ENCODE measurements around the gene DNAJB14. TPM values are rescaled to one million over a fixed set of nuclear protein-coding genes. Genes with fewer than 3 reads are reported as not detected.

Gene DNAJB14
- total RNA-seq, 1 donor from 2014 or later: 15.1 TPM

DNA sequence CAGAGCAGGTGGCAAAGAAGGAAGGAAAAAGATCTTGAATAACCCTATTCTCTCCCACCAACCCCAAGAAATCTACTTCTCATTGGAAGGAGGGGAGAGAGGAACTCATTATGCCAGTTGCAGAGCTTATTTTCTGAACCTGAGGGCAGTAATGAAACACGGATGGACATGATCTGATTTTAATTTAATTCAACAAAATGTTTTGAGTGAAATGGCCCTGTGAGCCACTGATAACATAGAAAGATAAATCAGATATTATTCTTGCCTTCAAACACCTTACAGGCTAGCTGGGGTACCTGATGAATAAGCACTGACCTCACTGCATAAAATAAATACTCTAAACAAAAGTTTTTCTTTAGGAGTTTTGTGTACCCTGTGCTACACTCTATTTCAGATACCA is 99.5 kb downstream of the DNAJB14 start:
- TF ChIP-seq, protein P1, sequence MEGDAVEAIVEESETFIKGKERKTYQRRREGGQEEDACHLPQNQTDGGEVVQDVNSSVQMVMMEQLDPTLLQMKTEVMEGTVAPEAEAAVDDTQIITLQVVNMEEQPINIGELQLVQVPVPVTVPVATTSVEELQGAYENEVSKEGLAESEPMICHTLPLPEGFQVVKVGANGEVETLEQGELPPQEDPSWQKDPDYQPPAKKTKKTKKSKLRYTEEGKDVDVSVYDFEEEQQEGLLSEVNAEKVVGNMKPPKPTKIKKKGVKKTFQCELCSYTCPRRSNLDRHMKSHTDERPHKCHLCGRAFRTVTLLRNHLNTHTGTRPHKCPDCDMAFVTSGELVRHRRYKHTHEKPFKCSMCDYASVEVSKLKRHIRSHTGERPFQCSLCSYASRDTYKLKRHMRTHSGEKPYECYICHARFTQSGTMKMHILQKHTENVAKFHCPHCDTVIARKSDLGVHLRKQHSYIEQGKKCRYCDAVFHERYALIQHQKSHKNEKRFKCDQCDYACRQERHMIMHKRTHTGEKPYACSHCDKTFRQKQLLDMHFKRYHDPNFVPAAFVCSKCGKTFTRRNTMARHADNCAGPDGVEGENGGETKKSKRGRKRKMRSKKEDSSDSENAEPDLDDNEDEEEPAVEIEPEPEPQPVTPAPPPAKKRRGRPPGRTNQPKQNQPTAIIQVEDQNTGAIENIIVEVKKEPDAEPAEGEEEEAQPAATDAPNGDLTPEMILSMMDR (conservative IDR thresholded peaks at IDR 0.05; ENCODE audit: low read depth, low read length): no peak

More for the DNA sequence above, 99.5 kb downstream of the DNAJB14 start:
- no peak for DNase-seq (ENCODE audit: low read depth)
- H3K4me3 ChIP-seq (ENCODE audit: low read depth, low read length): no peak overlapping the region

Other genes starting within 250 kb of the DNAJB14 start
- 6.7 and 18.3 TPM in 2 replicates for gene DAPP1, start 129.8 kb downstream of the DNAJB14 start, total RNA-seq
- 22.2 and 37.0 TPM in 2 replicates for gene LAMTOR3, start 52.2 kb downstream of the DNAJB14 start, total RNA-seq
- 703 and 1,257 TPM in 2 replicates for gene H2AZ1, start 3.7 kb upstream of the DNAJB14 start, total RNA-seq
- gene DDIT4L, start 243.8 kb upstream of the DNAJB14 start, total RNA-seq: 3.1 and 4.3 TPM in 2 replicates

Measured in epithelial cell of proximal tubule (primary cell).